GM21576 (cell line): ENCODE data around the gene PSMB11.

Experiments
- ATAC-seq: cut with Tn5 transposase; IDR thresholded peaks from one replicate; pipeline ENCODE4 v1.9.1; 2021; ENCODE audit warnings: mild to moderate bottlenecking, moderate library complexity; ENCODE audit not compliant: unreplicated experiment

Gene PSMB11

DNA sequence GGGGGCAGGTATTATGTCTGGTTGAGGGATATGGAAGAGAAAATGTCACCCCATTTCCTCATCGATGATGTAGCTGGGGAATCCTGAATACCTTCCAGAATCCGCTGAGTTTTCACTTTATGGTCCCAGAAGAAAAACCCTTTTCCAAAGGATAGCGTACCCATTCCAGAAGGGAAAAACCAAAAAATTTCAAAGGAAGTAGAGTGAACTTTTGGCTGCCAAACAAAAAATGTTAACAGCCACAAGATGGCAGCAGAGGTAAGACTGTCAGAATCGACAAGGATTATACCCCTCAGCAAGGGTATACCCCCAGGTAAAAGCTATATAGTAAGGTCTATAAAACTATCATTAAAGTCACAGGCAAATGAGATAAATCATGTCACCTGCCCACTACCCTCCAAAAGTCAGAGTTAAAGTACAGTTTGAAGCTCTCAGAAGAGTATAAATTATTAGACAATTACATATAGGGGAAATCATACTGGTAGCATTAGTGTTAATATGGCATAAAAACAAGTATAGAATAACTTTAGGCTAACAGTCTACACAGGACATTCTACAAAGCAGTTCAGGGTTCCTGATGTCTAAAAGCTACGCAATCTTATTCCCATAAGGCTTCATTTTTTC lies 34.9 kb downstream of the PSMB11 start:
- ATAC-seq: no peak

DNA sequence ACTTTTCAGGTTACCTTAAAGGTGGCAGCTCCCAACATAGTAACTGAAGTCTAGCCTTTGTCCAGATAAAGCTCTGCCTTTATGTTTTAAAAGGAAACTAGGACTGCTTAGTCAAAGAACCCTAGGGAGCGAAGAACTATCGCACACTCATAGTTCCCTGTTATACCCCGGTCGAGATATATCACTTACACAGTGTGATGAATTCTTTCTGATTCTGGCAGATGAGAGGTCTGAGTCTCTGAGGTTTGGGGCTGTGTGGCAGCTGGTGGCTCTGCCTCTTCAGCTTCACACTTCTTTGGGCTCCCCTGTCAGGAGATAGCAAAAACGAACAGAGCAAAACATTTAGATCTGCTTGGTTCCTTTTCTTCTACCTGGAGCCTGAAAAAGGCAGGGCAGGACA lies 36.0 kb downstream of the PSMB11 start:
- ATAC-seq: no peak

DNA sequence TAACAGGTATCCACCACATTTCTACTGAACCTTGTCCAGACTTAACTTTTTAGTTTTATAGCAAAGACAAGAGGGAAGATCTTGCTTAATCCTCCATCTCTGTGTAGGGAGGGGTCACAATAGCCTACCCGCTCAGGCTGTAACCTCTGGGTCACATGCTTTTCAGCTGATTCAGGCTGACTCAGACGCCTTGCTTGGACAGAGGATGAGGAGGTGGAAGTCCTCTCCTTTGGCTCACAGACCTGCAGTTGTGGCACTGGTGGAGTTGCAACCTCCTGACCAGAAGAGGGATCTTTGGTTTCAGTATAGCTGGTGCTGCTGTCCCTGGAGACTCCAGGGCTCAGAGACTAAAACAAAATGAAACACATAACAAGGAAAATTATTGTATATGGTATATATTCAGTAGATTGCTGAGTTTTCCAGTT lies 36.7 kb downstream of the PSMB11 start:
- ATAC-seq: no peak

DNA sequence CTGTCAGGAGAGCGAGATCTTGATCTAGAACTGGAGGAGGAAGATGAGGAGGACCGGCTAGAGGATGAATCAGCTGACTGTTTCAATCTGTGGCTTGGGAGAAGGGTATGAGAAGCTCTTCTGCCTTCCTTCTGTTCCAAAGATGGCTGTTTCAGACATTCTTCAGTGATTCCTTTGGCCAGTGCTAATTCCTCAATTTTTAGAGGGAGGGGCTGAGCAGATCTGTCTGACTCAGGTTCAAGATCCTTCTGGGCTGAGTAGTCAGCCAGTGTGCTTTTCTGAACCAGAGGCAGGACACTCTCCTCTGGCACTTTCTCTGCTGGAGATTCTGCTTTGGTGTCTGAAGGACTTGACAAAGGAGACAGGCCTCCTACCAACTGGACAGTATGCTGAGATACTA lies 37.7 kb downstream of the PSMB11 start:
- ATAC-seq: no peak

DNA sequence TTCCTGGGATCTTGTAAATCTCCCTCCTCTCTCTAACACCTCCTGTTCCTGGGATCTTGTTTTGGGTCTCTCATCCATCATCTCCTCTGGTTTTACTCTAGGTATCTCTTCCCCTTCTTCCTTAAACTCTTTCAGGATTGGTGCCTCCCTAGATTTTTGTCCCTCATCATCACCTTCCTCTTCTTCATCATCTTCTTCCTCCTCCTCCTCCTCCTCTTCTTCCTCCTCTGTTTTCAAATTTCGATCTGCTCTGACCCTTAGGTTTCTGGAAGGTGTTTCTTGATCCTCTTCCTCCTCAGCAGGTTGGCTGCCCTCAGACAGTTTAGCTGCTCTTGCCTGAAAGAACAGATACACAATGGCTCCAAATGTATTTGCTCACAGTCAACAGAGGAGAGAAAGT lies 38.5 kb downstream of the PSMB11 start:
- ATAC-seq: no peak

DNA sequence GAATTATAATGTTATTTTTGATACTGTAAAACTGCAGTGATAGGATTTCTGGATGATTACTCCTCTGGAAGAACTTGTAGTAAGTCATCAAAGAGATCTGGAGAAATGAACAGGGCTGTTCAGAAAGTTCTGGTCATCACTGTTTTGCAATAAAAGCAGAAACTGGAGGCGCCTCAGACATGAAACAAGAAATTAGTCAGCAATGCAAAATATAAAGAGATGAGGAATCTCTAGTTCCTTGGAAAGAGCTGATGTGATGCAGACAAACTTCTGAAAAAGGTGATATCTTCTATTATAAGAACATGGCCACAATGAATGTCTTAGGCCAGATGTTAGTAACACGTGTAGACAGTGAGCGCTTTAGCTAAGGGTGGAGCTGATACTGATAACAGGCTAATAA lies 43.4 kb downstream of the PSMB11 start:
- ATAC-seq: no peak

DNA sequence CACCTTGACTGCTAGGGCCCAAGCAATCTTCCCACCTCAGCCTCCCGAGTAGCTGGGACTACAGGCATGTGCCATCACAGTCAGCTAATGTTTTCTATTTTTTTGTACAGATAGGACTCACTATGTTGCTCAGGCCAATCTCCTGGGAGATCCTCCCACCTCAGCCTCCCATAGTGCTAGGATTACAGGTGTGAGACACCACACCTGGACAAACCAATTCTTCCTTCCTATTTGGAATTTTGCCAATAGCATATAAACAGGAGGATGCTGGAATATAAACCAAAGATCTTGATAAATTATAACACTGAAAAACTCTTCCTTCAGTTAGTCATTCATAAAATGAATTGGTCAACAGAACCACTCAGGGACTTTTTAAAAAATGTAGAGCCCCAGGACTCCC lies 44.6 kb downstream of the PSMB11 start:
- ATAC-seq: no peak

DNA sequence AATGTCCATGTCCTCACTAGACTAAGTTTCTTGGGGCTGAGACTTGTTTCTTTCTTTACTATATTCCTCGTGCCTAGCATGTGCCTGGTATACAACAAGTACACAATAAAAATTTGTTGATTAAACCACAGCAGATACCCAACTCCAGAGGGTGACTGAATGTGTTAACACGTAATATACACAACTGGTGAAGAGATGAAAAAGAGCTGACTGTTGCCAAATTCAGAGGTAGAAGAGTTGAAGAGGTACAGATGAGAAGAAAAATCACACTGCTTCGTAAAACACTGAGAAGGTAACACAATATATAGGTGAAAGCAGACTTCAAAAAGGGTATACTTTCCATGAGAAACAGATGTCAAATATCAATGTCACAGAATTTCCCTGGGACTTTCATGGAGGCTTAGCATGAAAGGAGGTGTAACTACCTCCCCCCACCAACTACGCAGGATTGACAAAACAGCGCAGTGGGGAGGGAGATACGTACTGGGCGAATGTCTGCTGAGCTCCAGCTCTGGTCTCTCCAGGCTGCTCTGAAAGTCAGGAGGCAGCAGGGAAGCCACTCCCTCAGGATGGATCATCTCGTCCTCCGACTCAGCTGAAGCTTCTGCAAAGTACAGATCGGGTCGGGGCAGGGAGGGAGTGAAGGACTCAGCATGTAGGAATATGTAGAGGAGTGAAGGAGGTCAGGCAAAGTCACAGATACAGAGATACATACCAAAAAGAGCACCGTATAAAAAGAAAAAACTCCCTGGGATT lies 47.7 kb downstream of the PSMB11 start:
- ATAC-seq: no peak

DNA sequence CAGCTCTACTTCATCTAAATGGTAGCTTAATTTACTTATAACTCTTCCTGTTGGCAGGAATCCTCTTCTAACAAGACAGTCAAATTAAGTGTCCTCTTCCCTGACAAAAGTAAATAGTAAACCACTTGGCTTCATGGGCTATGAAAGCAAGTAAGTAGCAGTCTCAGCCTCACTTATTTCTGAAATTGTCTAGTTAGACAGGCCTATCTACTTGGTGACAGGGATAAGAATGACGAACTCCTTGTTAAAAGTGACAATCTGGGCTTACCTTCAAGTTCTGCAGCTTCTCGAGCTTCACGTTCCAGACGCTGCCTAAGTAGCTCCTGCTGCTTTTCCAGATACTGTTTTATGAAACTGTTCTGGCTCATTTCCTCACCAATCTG lies 48.2 kb downstream of the PSMB11 start:
- no peak for ATAC-seq

DNA sequence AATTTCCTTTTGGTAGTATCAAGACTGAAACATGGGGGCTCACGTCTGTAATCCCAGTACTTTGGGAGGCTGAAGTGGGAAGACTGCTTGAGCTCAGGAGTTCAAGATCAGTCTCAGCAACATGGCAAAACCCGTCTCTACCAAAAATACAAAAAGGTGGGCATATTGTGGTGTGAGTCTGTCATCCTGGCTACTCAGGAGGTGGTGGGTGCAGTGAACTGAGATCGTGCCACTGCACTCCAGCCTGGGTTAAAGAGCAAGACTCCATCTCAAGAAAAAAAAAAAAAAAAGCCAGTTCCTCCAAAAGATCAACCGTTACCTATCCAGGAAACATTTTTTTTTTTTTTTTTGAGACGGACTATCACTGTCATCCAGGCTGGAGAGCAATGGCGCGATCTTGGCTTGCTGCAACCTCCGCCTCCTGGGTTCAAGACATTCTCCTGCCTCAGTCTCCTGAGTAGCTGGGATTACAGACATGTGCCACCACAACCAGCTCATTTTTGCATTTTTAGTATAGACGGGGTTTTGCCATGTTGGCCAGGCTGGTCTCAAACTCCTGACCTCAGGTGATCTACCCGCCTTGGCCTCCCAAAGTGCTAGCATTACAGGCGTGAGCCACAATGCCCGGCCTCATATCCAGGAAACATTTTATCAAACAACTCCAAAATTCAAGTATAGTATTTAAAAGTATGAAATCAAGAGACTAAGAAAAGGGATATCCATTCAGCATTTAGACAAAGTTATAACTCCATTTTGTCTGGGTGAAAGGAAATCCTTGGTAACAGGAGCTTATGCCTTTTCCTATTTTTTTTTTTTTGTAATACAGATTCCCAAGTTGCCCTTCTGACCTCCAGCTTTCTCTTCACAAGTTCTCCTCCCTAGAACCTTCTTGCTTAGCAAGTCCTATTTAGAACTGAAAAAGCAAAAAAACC lies 49.5 kb downstream of the PSMB11 start:
- ATAC-seq: no peak

DNA sequence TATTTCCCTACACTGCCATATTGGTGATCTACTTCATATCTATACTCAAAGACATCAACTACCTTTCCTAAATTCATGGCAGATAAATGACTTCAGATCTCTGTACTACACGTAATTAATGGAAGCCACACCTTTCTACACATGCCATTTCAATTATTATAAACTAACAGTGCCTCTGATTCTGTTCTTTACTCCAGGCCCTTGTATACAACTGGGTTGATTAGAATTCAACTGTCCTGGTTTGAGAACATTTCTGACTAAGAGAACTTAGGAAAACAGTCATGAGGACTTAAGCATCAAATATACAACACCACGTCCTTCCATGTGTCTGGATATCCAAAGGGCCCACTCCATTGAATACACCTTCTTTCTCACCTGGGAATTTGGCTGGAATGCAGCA lies 51.1 kb downstream of the PSMB11 start:
- ATAC-seq: no peak

DNA sequence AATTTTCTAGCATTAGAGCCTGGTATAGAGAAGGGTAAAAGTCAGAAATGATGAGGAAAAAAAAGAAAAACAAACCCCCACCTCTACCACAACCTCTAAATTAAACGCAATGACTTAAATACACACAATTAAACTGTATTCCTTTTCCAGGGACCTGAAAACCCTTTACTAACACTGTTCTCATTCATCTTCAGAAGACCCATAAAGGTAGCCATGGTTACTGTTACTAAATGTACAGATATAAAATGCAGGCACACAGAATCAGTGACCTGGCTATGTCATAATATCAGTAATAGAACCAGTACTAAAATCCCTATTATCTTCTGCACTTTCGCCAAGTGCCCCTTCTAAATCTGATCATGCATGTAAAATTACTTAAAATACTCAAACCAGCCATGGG lies 51.5 kb downstream of the PSMB11 start:
- no peak for ATAC-seq
